Bronchial epithelial cell (primary cell): ENCODE data around the gene IGF1R. TPM values are rescaled to one million over a fixed set of nuclear protein-coding genes. Genes with fewer than 3 reads are reported as not detected.

Source experiments
- DNase-seq: peaks from one replicate; pipeline ENCODE4 v3.0.0-alpha.2; 2010; ENCODE audit warnings: low read depth
- FAIRE-seq: peaks from 2 replicates; lab custom pipeline; 2011; peaks lifted over from hg19 to GRCh38; lab: Jason Lieb, UNC
- H3K27me3 ChIP-seq: 2 replicates; pipeline ENCODE4 v1.5.1; 2011; ENCODE audit warnings: low read length; ENCODE audit not compliant: control insufficient read depth, insufficient read depth
- H3K36me3 ChIP-seq: 2 replicates; pipeline ENCODE4 v1.5.1; 2011; ENCODE audit warnings: low read length; ENCODE audit not compliant: control insufficient read depth, insufficient read depth
- H3K4me3 ChIP-seq: 2 replicates; pipeline ENCODE4 v1.5.1; 2011; ENCODE audit warnings: mild to moderate bottlenecking, low read depth, low read length, control low read depth
- CTCF ChIP-seq: IDR thresholded peaks from 2 replicates; pipeline ENCODE4 v1.5.1; 2011; ENCODE audit warnings: mild to moderate bottlenecking, moderate library complexity, low read length, control low read depth, inconsistent platforms; ENCODE audit not compliant: insufficient read depth, severe bottlenecking
- total RNA-seq: library from RNA; depleted of rRNA; stranded (reverse); fragments of >200 nt; gene quantifications from 2 replicates; pipeline ENCODE4 v1.2.1, GENCODE V29; 2014

The IGF1R gene
- total RNA-seq, 1 donor from 2014 or later, result 39.5 TPM

- TF ChIP-seq CTCF, result no peak
- no peak for DNase-seq
- Histone ChIP-seq H3K36me3 (peaks cover 52% of the 10 kb centered on the region), H3K4me3 (no peak overlapping the region), H3K27me3 (no peaks in the 10 kb centered on the region)
- no peak for FAIRE-seq
Measured at GRCh38 chr15:98948941-98949340, 300.6 kb downstream of the IGF1R start.

- no peak for DNase-seq
- Histone ChIP-seq H3K4me3 (no peak overlapping the region), H3K36me3 (peaks cover 49% of the 10 kb centered on the region), H3K27me3 (no peaks in the 10 kb centered on the region)
- TF ChIP-seq CTCF, result no peak
- FAIRE-seq, result no peak
Measured at GRCh38 chr15:98949624-98950023, 301.3 kb downstream of the IGF1R start.

- peaks cover 43% of the 10 kb centered on the region for H3K36me3 ChIP-seq
- FAIRE-seq (no peak), DNase-seq (no peak)
- TF ChIP-seq CTCF, result no peak
- H3K4me3 ChIP-seq, result no peak overlapping the region
- H3K27me3 ChIP-seq, result no peaks in the 10 kb centered on the region
Measured at GRCh38 chr15:98950248-98950647, 301.9 kb downstream of the IGF1R start.

- FAIRE-seq (no peak), DNase-seq (no peak)
- no peaks in the 10 kb centered on the region for H3K27me3 ChIP-seq
- H3K4me3 ChIP-seq, result no peak overlapping the region
- peaks cover 40% of the 10 kb centered on the region for H3K36me3 ChIP-seq
- TF ChIP-seq CTCF, result no peak
Measured at GRCh38 chr15:98951004-98951403, 302.7 kb downstream of the IGF1R start.

- Histone ChIP-seq H3K4me3 (no peak overlapping the region), H3K36me3 (peaks cover 43% of the 10 kb centered on the region), H3K27me3 (no peaks in the 10 kb centered on the region)
- no peak for FAIRE-seq
- no peak for TF ChIP-seq CTCF
- no peak for DNase-seq
Measured at GRCh38 chr15:98951493-98952320, 303.4 kb downstream of the IGF1R start.
